SK-N-SH treated with all-trans-retinoic acid at 6 μM for 48 hours (cell line): ENCODE results near the gene KDM4B.

Source experiments
- ATAC-seq: fragments of 200-7000 bp; cut with Tn5 transposase; 3 replicates; pipeline ENCODE4 v1.9.1; 2020; ENCODE audit warnings: mild to moderate bottlenecking, moderate library complexity
- ARNTL ChIP-seq: fragments of 450-650 bp; formaldehyde crosslinking; IDR thresholded peaks from 2 replicates; pipeline ENCODE4 v1.5.0; 2020; ENCODE audit warnings: low read depth, mild to moderate bottlenecking, moderate library complexity, borderline replicate concordance
- BACH2 ChIP-seq: fragments of 250-450 bp; sonication (Bioruptor Pico); IDR thresholded peaks from 2 replicates; pipeline ENCODE4 v1.9.0; 2021; ENCODE audit warnings: mild to moderate bottlenecking, borderline replicate concordance
- CREB5 ChIP-seq: fragments of 250-450 bp; sonication (Bioruptor Pico); IDR thresholded peaks from 2 replicates; pipeline ENCODE4 v1.5.1; 2020; ENCODE audit warnings: low read depth, mild to moderate bottlenecking, moderate library complexity
- CSDC2 ChIP-seq: fragments of 250-450 bp; sonication (Bioruptor Pico); IDR thresholded peaks from 2 replicates; pipeline ENCODE4 v1.5.0; 2020; ENCODE audit warnings: mild to moderate bottlenecking, moderate library complexity
- CSRNP3 ChIP-seq: fragments of 250-450 bp; sonication (Bioruptor Pico); IDR thresholded peaks from 2 replicates; pipeline ENCODE4 v1.5.1; 2021; ENCODE audit warnings: mild to moderate bottlenecking, moderate library complexity
- ESRRG ChIP-seq: fragments of 250-450 bp; sonication (Bioruptor Pico); IDR thresholded peaks from 2 replicates; pipeline ENCODE4 v1.6.1; 2021; ENCODE audit warnings: mild to moderate bottlenecking
- GLIS3 ChIP-seq: fragments of 250-450 bp; sonication (Bioruptor Pico); IDR thresholded peaks from 2 replicates; pipeline ENCODE4 v1.5.0; 2020; ENCODE audit warnings: mild to moderate bottlenecking, moderate library complexity
- ISL1 ChIP-seq: fragments of 250-450 bp; sonication (Bioruptor Pico); IDR thresholded peaks from 2 replicates; pipeline ENCODE4 v2.1.2; 2022; ENCODE audit warnings: mild to moderate bottlenecking, moderate library complexity
- OSR1 ChIP-seq: fragments of 250-450 bp; sonication (Bioruptor Pico); IDR thresholded peaks from 2 replicates; pipeline ENCODE4 v1.8.0; 2022; ENCODE audit warnings: moderate library complexity, mild to moderate bottlenecking, inconsistent platforms
- PATZ1 ChIP-seq: fragments of 250-450 bp; sonication (Bioruptor Pico); IDR thresholded peaks from 2 replicates; pipeline ENCODE4 v1.8.0; 2020; ENCODE audit warnings: mild to moderate bottlenecking, moderate library complexity, borderline replicate concordance
- PPARA ChIP-seq: fragments of 250-450 bp; sonication (Bioruptor Pico); IDR thresholded peaks from 2 replicates; pipeline ENCODE4 v1.5.0; 2020; ENCODE audit warnings: mild to moderate bottlenecking, borderline replicate concordance
- RARB ChIP-seq: fragments of 250-450 bp; sonication (Bioruptor Pico); IDR thresholded peaks from 2 replicates; pipeline ENCODE4 v1.8.0; 2021; ENCODE audit warnings: mild to moderate bottlenecking, moderate library complexity
- SNAI2 ChIP-seq: fragments of 250-450 bp; sonication (Bioruptor Pico); IDR thresholded peaks from 2 replicates; pipeline ENCODE4 v1.5.0; 2020; ENCODE audit warnings: mild to moderate bottlenecking, moderate library complexity
- TCF4 ChIP-seq: fragments of 250-450 bp; sonication (Bioruptor Pico); IDR thresholded peaks from 2 replicates; pipeline ENCODE4 v1.8.0; 2021; ENCODE audit warnings: mild to moderate bottlenecking, moderate library complexity, borderline replicate concordance
- TOX ChIP-seq: fragments of 250-450 bp; sonication (Bioruptor Pico); IDR thresholded peaks from 2 replicates; pipeline ENCODE4 v1.8.0; 2021; ENCODE audit warnings: mild to moderate bottlenecking, moderate library complexity, borderline replicate concordance
- TSHZ2 ChIP-seq: fragments of 250-450 bp; sonication (Bioruptor Pico); IDR thresholded peaks from 2 replicates; pipeline ENCODE4 v1.5.0; 2020; ENCODE audit warnings: mild to moderate bottlenecking, moderate library complexity
- ZC3H10 ChIP-seq: fragments of 250-450 bp; sonication (Bioruptor Pico); IDR thresholded peaks from 2 replicates; pipeline ENCODE4 v1.5.1; 2021; ENCODE audit warnings: mild to moderate bottlenecking, moderate library complexity
- ZFP3 ChIP-seq: fragments of 250-450 bp; sonication (Bioruptor Pico); IDR thresholded peaks from 2 replicates; pipeline ENCODE4 v1.5.0; 2020; ENCODE audit warnings: mild to moderate bottlenecking, moderate library complexity
- ZNF565 ChIP-seq: fragments of 450-650 bp; formaldehyde crosslinking; conservative IDR thresholded peaks from 2 replicates; pipeline ENCODE4 v1.5.0; 2020; ENCODE audit warnings: low read depth, mild to moderate bottlenecking, moderate library complexity
- ZNF70 ChIP-seq: fragments of 450-650 bp; formaldehyde crosslinking; IDR thresholded peaks from 2 replicates; pipeline ENCODE4 v1.5.0; 2020; ENCODE audit warnings: mild to moderate bottlenecking, moderate library complexity
- ZNF8 ChIP-seq: fragments of 450-650 bp; formaldehyde crosslinking; IDR thresholded peaks from 2 replicates; pipeline ENCODE4 v1.5.0; 2020; ENCODE audit warnings: mild to moderate bottlenecking, moderate library complexity

KDM4B gene

GRCh38 chr19:5059793-5060192 is 90.9 kb downstream of the KDM4B start:
- no peak for TF ChIP-seq ZNF8 (CRISPR knock-in tag)
- TF ChIP-seq ZFP3 (CRISPR knock-in tag), result no peak
- TF ChIP-seq ESRRG, result no peak
- TF ChIP-seq ARNTL, result no peak
- no peak for TF ChIP-seq CSRNP3 (CRISPR knock-in tag)
- no peak for TF ChIP-seq CSDC2
- TF ChIP-seq GLIS3 (CRISPR knock-in tag), result no peak
- no peak for TF ChIP-seq TOX
- ATAC-seq, result no peak

GRCh38 chr19:5062195-5062594 is 93.3 kb downstream of the KDM4B start:
- ATAC-seq, result no peak
- TF ChIP-seq ZNF70 (CRISPR knock-in tag) (no peak), SNAI2 (CRISPR knock-in tag) (no peak), ZNF8 (CRISPR knock-in tag) (no peak), GLIS3 (CRISPR knock-in tag) (no peak), ISL1 (CRISPR knock-in tag) (no peak), TCF4 (CRISPR knock-in tag) (no peak), CREB5 (no peak), RARB (CRISPR knock-in tag) (no peak), ARNTL (no peak), PPARA (CRISPR knock-in tag) (no peak), ZC3H10 (CRISPR knock-in tag) (no peak), PATZ1 (CRISPR knock-in tag) (no peak)

GRCh38 chr19:5062799-5063198 is 93.9 kb downstream of the KDM4B start:
- ATAC-seq, result no peak

GRCh38 chr19:5063873-5064645 is 95.1 kb downstream of the KDM4B start:
- no peak for TF ChIP-seq TCF4 (CRISPR knock-in tag)
- ATAC-seq, result no peak

More at GRCh38 chr19:5062799-5063198, 93.9 kb downstream of the KDM4B start:
- TF ChIP-seq CSDC2 (no peak), PPARA (CRISPR knock-in tag) (no peak), CREB5 (no peak), ZNF8 (CRISPR knock-in tag) (no peak)

GRCh38 chr19:5064896-5065295 is 96.0 kb downstream of the KDM4B start:
- TF ChIP-seq TSHZ2 (CRISPR knock-in tag) (no peak), CSRNP3 (CRISPR knock-in tag) (no peak), PATZ1 (CRISPR knock-in tag) (no peak), BACH2 (CRISPR knock-in tag) (no peak), OSR1 (CRISPR knock-in tag) (no peak), PPARA (CRISPR knock-in tag) (no peak), ZNF565 (CRISPR knock-in tag) (no peak), SNAI2 (CRISPR knock-in tag) (no peak), TOX (no peak), ZFP3 (CRISPR knock-in tag) (no peak), GLIS3 (CRISPR knock-in tag) (no peak), ZNF8 (CRISPR knock-in tag) (no peak)
- TF ChIP-seq, all 23 proteins: peak for 0
- ATAC-seq, result no peak
